OCI-M2 (cell line): ENCODE measurements around the gene CAMK1.

Source experiments
- DNase-seq: peaks from one replicate; lab custom pipeline; 2025; ENCODE audit not compliant: unreplicated experiment; lab: John Stamatoyannopoulos, UW

CAMK1 gene

GRCh38 chr3:9769426-9770275 is at the start of gene CAMK1:
Gene CAMK1 (minus strand): TSS chr3:9769947. CDS start chr3:9767749, 2,198 bp downstream.
- no peak for DNase-seq

GRCh38 chr3:9818666-9819335 is 49.1 kb upstream of the CAMK1 start:
- no peak for DNase-seq

- no peak for DNase-seq
Measured at GRCh38 chr3:9817436-9817835, 47.7 kb upstream of the CAMK1 start.

GRCh38 chr3:9815986-9816385 is 46.2 kb upstream of the CAMK1 start:
- no peak for DNase-seq

DNA sequence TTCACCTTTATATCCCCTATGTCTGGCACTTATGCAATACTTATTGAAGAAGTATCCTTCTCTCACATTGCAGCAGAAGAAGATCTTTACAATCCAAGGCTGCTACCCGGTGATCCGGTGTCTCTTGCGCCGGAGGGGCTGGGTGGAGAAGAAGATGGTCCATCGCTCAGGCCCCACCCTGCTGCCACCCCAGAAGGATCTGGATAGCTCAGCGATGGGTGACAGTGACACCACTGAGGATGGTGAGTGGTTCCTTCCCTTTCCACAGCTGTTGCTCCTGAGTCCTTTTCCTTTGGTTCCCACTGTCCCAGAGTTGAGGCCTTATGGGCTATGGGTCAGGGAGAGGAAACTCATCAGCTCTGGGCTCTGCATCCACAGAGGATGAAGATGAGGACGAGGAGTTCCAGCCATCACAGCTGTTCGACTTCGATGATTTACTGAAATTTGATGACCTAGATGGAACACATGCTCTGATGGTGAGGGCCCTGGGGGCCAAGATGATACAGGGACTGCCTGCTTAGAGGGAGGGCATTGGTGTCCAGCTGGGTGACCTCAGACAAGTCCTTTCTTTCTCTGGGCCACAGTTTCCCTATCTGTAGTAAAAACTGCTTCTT is 43.2 kb upstream of the CAMK1 start:
- DNase-seq = no peak

- DNase-seq = no peak
Measured at GRCh38 chr3:9810846-9811245, 41.1 kb upstream of the CAMK1 start.

DNA sequence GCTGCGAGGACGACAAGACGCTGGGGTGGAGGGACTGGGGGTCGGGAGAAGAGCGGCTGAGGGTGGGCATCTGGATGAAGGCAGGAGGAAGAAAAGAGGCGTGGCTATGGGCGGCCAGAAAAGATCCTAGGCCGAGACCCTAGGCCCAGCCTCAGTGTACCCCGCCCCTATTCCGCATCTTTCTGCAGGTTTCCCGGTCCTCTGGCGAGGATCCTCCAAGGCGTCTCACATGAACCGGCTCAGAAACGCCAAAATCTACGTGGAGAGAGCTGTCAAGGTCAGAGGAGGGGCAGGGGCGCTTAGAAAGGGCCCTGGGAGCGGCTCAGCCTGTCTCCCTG is 40.7 kb upstream of the CAMK1 start:
- DNase-seq = no peak

GRCh38 chr3:9809615-9810432 is 40.1 kb upstream of the CAMK1 start, which contains the start of gene TTLL3:
Gene TTLL3 (plus strand): TSS chr3:9810262. CDS start chr3:9810662, 400 bp downstream.
- no peak for DNase-seq

- DNase-seq = no peak
Measured at GRCh38 chr3:9809239-9809614, 39.5 kb upstream of the CAMK1 start.

- DNase-seq = no peak
Measured at GRCh38 chr3:9808345-9809037, 38.7 kb upstream of the CAMK1 start.

DNA sequence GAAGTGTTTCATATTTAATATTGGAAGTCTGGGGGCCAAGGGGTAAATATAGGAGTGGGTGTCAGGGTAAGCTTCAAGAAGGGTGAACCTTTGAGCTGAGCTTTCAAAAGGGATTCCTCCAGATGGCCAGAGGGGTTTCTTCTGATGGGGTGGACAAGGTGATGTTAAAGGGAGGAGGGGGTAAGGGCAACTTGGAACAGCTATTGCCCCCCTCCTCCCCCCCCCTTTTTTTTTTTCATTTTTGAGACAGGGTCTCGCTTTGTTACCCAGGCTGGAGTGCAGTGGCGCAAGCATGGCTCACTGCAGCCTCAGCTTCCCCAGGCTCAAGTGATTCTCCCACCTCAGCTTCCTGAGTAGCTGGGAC is 38.2 kb upstream of the CAMK1 start:
- no peak for DNase-seq

DNA sequence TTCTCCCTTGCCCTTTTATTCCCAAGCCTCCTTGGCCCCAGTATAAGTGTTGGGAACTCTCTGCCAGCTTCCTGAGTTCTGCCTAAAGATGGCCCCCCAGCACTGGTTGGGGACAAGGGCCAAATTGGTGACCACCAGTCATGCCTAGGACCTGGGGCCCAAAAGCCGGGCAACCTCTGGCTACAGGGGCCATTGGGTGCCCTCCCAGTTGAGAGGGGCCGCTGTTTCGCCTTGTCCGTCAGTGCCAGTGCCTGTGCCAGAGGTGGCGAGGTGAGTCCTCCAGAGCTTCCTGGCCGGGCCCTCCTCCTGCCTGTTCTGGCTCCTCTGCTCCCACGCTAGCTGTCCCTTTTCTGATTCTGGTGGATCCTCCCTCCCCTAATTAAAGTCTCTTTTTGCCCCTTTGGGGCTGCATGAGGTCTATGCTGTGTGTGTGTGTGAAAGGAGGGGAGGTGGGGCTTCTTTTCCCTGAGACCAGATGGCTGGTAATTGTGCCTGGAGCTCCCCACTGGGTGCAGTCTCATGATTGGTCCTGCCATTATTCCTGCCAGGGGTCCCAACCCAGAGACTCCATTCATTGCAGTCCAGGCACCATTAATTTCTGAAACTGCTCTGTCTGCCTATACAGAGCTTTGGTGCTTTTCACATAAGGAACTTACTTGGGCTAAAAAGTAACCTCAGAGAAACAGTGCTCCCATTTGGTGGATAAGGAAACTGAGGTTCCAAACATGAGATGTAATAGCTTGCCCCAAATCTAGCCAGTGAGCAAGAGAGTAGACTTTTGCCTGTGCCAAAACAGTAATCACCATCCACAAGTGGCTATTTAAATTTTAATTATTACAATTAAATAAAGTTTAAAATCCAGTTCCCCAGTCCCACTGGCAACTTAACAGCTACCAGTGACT is 37.2 kb upstream of the CAMK1 start:
- DNase-seq = no peak

GRCh38 chr3:9806137-9806536 is 36.4 kb upstream of the CAMK1 start:
- DNase-seq = no peak

DNA sequence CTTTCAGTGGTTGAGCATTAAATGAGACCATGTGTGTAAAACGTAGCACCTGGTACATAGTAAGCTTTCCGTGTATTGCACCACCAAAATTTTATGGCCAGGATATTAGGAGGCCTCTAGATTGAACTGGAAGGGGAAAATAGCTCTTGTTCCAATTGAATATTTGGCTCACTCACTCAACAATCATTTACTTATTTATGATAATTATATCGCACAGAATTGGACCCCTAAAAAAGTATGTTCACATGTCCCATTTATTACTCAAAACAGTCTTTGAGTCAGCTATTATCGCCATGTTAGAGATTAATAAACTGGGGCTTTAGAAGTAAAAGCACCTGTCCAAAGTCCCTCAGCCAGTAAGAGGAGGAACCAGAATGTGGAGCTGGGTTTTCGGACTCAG is 35.2 kb upstream of the CAMK1 start:
- no peak for DNase-seq

GRCh38 chr3:9803494-9803893 is 33.7 kb upstream of the CAMK1 start:
- DNase-seq = no peak

- no peak for DNase-seq
Measured at GRCh38 chr3:9800529-9800928, 30.8 kb upstream of the CAMK1 start.

DNA sequence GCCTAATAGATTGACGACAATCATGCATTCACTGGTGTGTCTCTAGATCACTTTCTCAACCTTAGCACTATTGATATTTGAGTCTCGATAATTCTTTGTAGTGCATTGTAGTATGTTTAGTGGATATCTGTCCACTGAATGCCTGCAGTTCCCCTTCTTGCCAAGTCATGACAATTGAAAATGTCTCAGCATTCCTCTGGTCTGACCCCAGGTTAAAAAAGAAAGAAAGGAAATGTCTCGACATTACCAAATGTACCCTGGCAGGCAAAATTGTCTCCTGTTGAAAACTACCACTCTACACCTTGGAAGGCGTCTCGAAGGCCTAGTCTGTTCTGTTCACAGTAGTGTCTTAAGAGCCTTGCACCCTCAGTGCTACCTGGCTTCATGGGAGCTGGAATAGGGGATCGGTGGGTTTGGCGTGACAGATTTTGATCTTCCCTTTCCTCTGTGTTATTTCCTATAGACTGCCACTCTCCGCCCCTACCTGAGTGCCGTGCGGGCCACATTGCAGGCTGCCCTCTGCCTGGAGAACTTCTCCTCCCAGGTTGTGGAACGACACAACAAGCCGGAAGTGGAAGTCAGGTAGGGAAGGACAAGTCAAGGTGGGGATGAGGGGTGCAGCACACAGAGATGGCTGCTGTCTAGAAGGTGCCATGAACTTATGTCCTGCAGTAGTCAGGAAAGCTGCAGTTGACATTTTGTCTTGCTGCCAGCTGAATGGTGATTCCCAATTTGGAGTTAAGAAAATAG is 27.6 kb upstream of the CAMK1 start:
- DNase-seq = no peak

DNA sequence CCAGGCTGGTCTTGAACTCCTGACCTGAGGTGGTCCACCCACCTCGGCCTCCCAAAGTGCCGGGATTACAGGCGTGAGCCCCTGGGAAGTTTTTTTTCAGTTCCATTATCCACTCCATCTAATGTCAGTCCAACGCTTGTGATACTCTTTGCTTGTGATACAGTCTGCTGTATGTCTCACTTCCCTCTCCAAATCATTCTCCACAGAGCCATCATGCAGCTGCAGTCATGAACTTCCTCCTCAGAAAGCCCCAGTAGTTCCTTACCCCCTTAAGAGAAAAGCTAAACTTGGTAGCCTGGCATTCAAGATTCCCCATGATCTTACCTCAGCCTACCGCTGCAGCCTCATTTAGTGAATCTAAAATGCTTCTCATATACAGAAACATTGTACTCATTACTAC is 25.5 kb upstream of the CAMK1 start:
- DNase-seq = no peak

DNA sequence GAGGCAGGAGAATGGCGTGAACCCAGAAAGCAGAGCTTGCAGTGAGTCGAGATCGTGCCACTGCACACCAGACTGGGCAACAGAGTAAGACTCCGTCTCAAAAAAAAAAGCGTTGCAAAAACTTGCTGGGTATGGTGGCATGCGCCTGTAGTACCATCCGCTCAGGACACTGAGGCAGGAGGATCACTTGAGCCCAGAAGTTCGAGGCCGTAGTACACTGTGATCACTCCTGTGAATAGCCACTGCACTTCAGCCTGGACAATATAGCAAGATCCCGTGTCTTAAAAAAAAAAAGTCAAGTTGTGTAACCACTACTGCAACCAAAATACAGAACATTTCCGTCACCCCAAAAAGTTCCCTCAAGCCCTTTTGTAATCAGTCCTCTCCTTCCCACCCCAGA is 24.7 kb upstream of the CAMK1 start:
- DNase-seq = no peak
